ENCODE results near the gene IZUMO3.

- TF ChIP-seq CTCF (conservative IDR thresholded peaks at IDR 0.05) (no peak), ZFX (IDR thresholded peaks at IDR 0.05) (no peak)
Measured at GRCh38 chr9:24590432-24590831, 44.7 kb upstream of the IZUMO3 start.
